Peyer's patch (tissue), 4 donors: Measurements from ENCODE around the gene NGEF. TPM values are rescaled to one million over a fixed set of nuclear protein-coding genes. Genes with fewer than 3 reads are reported as not detected.

Experiments
- DNase-seq, 3 donors: peaks; one replicate each; pipeline ENCODE4 v3.0.0-alpha.2; 2017 to 2019
- H3K27ac ChIP-seq, 4 donors: fragments of 200-600 bp; sonication (generic); one replicate each; pipeline ENCODE4 v1.5.1; 2016 to 2019
- H3K27me3 ChIP-seq, 2 donors: fragments of 200-600 bp; sonication (generic); one replicate each; pipeline ENCODE4 v1.5.1; 2019
- H3K36me3 ChIP-seq, 3 donors: fragments of 200-600 bp; sonication (generic); one replicate each; pipeline ENCODE4 v1.5.1; 2016 to 2019
- H3K4me1 ChIP-seq, 4 donors: fragments of 200-600 bp; sonication (generic); one replicate each; pipeline ENCODE4 v1.5.1; 2016 to 2019
- H3K4me3 ChIP-seq, 4 donors: fragments of 200-600 bp; sonication (generic); 1 replicate in 3 of 4; 2 replicates in 1 of 4; pipeline ENCODE4 v1.5.1; 2016 to 2019; ENCODE audit warnings: mild to moderate bottlenecking in 1 of 4
- H3K9me3 ChIP-seq, 4 donors: fragments of 200-600 bp; sonication (generic); one replicate each; pipeline ENCODE4 v1.5.1; 2016 to 2019; ENCODE audit warnings: mild to moderate bottlenecking in 1 of 4
- CTCF ChIP-seq, 6 experiments: fragments of 450-650 bp in 4 of 6; fragments of 200-600 bp in 2 of 6; sonication (generic) in 1 of 6; IDR thresholded peaks; one replicate each; pipeline ENCODE4 v1.5.1; 2017 to 2019; ENCODE audit warnings: antibody characterized with exemption in 6 of 6, mild to moderate bottlenecking in 3 of 6, moderate library complexity in 1 of 6
- POLR2A ChIP-seq, 2 donors: fragments of 450-650 bp; IDR thresholded peaks; one replicate each; pipeline ENCODE4 v1.5.1; 2017; ENCODE audit warnings: antibody characterized with exemption in 2 of 2, mild to moderate bottlenecking in 2 of 2, moderate library complexity in 2 of 2
- total RNA-seq, 4 donors: library from RNA; depleted of rRNA; stranded (reverse); fragments of >200 nt; gene quantifications; one replicate each; pipeline ENCODE4 v1.1.0, GENCODE V29; 2016

NGEF gene
- total RNA-seq, 4 donors from 2014 or later, result 54.5 to 116 (median 98.1) TPM

- Histone ChIP-seq H3K27ac (no peak overlapping the region), H3K27me3 (no peaks in the 10 kb centered on the region), H3K4me1 (no peaks in the 10 kb centered on the region), H3K9me3 (no peaks in the 10 kb centered on the region), H3K4me3 (no peak overlapping the region), H3K36me3 (peaks cover 0 to 15% (median 0%) of the 10 kb centered on the region in 3 donors)
- peak in 1 of 3 donors; percentile 21 for DNase-seq
- no peak for TF ChIP-seq CTCF (IDR thresholded peaks at IDR 0.05)
- no peak for TF ChIP-seq POLR2A (IDR thresholded peaks at IDR 0.05)
Observed at GRCh38 chr2:232974396-232974795, 38.7 kb downstream of the NGEF start.

- no peak for TF ChIP-seq POLR2A (IDR thresholded peaks at IDR 0.05)
- no peak for TF ChIP-seq CTCF (IDR thresholded peaks at IDR 0.05)
- no peaks in the 10 kb centered on the region for H3K9me3 ChIP-seq
- no peak for DNase-seq
- peaks cover 0 to 20% (median 0%) of the 10 kb centered on the region in 3 donors for H3K36me3 ChIP-seq
- H3K4me3 ChIP-seq, result no peak overlapping the region
- no peaks in the 10 kb centered on the region for H3K27me3 ChIP-seq
- no peak overlapping the region for H3K27ac ChIP-seq
- no peaks in the 10 kb centered on the region for H3K4me1 ChIP-seq
Observed at GRCh38 chr2:232973796-232974195, 39.3 kb downstream of the NGEF start.

DNA sequence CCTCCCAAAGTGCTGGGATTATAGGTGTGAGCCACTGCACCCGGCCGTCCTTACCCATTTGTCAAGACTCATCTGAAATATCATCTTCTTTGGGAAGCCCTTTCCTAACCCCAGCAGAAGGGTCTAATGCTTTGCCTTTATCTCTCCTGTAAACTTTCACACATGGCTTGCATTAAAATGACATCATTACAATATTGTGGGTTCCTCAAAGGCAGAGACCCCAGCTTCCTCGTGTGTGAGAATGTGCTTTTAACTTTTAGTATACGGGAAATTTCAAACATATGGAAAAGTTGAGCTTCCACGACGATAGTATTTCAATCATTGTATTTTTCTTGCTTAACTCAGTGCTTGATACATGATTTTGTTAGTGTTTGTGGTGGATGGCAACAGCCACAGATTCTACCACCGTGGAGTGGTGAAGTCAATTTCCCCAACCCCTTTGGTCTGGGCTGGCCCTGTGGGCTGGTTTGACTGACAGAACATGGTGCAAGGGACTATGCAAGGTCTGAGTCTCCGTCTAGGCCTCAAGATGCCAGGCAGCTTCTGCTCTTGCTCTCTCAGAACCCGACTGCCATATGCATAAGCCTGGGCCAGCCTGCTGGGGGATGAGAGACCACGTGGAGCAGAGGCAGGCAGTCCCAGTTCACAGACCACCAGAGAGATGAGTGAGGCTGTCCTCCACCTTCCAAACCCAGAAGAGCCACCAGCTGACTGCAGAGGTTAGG lies 39.9 kb downstream of the NGEF start:
- Histone ChIP-seq H3K36me3 (peaks cover 0 to 20% (median 0%) of the 10 kb centered on the region in 3 donors), H3K27ac (no peak overlapping the region), H3K4me1 (no peaks in the 10 kb centered on the region), H3K9me3 (no peaks in the 10 kb centered on the region), H3K27me3 (no peaks in the 10 kb centered on the region), H3K4me3 (no peak overlapping the region)
- no peak for TF ChIP-seq POLR2A (IDR thresholded peaks at IDR 0.05)
- no peak for TF ChIP-seq CTCF (IDR thresholded peaks at IDR 0.05)
- DNase-seq, result peak in 1 of 3 donors; percentile 15

DNA sequence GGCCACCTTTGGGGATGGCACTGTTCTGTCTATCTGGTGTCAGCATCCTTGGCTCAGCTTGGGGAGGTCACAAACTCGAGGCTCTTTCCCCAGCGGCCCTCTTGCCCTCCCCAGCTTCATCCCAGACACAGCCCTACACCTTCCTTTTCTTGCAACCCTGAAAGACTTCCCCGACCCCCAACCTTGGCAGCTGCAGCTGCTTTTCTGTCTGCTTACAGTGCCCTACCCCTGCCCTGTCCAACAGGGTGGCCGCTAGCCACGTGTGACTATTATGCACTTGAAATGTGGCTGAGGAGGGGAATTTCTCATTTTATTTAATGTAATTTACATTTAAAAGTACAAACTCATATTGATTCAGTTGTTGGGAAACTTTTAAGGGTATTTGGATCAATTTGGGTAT lies 41.3 kb downstream of the NGEF start:
- TF ChIP-seq CTCF (IDR thresholded peaks at IDR 0.05) (no peak), POLR2A (IDR thresholded peaks at IDR 0.05) (no peak)
- DNase-seq, result no peak
- Histone ChIP-seq H3K4me1 (no peaks in the 10 kb centered on the region), H3K9me3 (no peaks in the 10 kb centered on the region), H3K4me3 (no peak overlapping the region), H3K27ac (peak overlapping the region in 1 of 4 donors; percentile 46), H3K27me3 (no peaks in the 10 kb centered on the region), H3K36me3 (peaks cover 0 to 20% (median 0%) of the 10 kb centered on the region in 3 donors)

DNA sequence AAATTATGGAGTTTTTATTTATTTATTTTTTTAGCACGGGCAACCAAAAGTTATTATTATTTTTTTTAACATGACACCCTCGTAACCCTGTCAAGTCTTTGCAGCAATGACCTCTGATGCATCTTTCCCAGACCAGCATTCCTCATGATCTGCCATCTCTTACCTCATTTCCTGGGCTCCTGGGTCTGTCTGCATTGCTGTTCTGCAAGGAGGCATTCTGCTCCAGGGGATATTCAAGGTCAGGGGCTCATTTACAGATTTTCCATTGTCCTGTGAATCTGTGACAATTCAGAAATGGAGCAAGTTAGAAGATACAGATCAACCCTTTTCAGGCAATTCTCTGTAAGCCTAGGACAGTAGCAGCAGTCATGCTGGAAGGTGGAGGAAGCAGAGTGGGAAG lies 43.0 kb downstream of the NGEF start:
- Histone ChIP-seq H3K27me3 (no peaks in the 10 kb centered on the region), H3K9me3 (no peaks in the 10 kb centered on the region)

More for the DNA sequence above, 43.0 kb downstream of the NGEF start:
- Histone ChIP-seq H3K36me3 (peaks cover 0 to 21% (median 0%) of the 10 kb centered on the region in 3 donors), H3K27ac (no peak overlapping the region), H3K4me1 (no peaks in the 10 kb centered on the region), H3K4me3 (no peak overlapping the region)
- DNase-seq, result no peak
- no peak for TF ChIP-seq POLR2A (IDR thresholded peaks at IDR 0.05)
- TF ChIP-seq CTCF (IDR thresholded peaks at IDR 0.05), result no peak
